Measurements from ENCODE around the gene ODAD3.

The ODAD3 gene

DNA sequence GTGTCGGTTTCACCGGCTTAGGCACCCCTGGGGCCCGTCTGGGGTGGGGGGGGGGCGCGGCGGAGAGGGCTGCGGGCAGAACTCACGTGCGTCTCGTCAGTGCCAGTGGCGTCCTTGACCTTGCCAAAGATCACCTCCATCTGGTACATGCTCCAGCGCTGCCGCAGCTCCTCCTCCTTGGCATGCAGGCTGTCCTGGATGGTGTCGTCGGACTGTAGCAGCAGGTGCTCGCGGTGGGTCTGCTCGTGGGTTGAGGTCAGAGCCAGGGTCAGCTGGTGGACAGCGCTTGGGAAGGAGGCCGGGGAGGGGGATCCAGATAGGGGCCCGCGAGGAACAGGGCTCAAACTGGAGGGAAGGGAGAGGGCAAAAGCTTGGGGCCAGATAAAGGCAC, 11.1 kb downstream of the ODAD3 start:
- H4K20me1 ChIP-seq (ENCODE audit: insufficient read depth, low read length), result no peaks in the 10 kb centered on the region
- no peaks in the 10 kb centered on the region; the same call in 1 of the 2 replicates for H3F3A ChIP-seq (ENCODE audit: insufficient read depth, low read length)
- TF ChIP-seq EZH2 (optimal IDR thresholded peaks at IDR 0.05; ENCODE audit: low read depth, low read length) (no peak), EZH2phosphoT487 (IDR thresholded peaks at IDR 0.05; ENCODE audit: low read length) (no peak)
- TF ChIP-seq, protein P1, sequence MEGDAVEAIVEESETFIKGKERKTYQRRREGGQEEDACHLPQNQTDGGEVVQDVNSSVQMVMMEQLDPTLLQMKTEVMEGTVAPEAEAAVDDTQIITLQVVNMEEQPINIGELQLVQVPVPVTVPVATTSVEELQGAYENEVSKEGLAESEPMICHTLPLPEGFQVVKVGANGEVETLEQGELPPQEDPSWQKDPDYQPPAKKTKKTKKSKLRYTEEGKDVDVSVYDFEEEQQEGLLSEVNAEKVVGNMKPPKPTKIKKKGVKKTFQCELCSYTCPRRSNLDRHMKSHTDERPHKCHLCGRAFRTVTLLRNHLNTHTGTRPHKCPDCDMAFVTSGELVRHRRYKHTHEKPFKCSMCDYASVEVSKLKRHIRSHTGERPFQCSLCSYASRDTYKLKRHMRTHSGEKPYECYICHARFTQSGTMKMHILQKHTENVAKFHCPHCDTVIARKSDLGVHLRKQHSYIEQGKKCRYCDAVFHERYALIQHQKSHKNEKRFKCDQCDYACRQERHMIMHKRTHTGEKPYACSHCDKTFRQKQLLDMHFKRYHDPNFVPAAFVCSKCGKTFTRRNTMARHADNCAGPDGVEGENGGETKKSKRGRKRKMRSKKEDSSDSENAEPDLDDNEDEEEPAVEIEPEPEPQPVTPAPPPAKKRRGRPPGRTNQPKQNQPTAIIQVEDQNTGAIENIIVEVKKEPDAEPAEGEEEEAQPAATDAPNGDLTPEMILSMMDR (IDR thresholded peaks at IDR 0.05; ENCODE audit: low read length), result no peak
- H3K4me1 ChIP-seq (ENCODE audit: low read length), result no peaks in the 10 kb centered on the region; the same call in 1 of the 2 replicates
- H3K9ac ChIP-seq (ENCODE audit: low read length), result no peak overlapping the region
- no peaks in the 10 kb centered on the region for H3K9me3 ChIP-seq (replicated peaks; ENCODE audit: insufficient read depth, low read length)
- no peaks in the 10 kb centered on the region for H3K36me3 ChIP-seq (replicated peaks; ENCODE audit: insufficient read depth, low read length)
- DNase-seq, result no peak
- peaks cover 48% of the 10 kb centered on the region for H3K27me3 ChIP-seq (replicated peaks; ENCODE audit: insufficient read depth, low read length)
- no peaks in the 10 kb centered on the region for H3K9me2 ChIP-seq (replicated peaks; ENCODE audit: insufficient read depth, low read length)
- H3K79me2 ChIP-seq (ENCODE audit: low read length), result no peaks in the 10 kb centered on the region
- no peak overlapping the region for H3K4me3 ChIP-seq (ENCODE audit: low read length)
- no peak overlapping the region for H3K4me2 ChIP-seq (ENCODE audit: low read depth, low read length)
- H3K27ac ChIP-seq (ENCODE audit: low read length), result no peak overlapping the region
- no peak overlapping the region for H2AFZ ChIP-seq (ENCODE audit: low read length)

DNA sequence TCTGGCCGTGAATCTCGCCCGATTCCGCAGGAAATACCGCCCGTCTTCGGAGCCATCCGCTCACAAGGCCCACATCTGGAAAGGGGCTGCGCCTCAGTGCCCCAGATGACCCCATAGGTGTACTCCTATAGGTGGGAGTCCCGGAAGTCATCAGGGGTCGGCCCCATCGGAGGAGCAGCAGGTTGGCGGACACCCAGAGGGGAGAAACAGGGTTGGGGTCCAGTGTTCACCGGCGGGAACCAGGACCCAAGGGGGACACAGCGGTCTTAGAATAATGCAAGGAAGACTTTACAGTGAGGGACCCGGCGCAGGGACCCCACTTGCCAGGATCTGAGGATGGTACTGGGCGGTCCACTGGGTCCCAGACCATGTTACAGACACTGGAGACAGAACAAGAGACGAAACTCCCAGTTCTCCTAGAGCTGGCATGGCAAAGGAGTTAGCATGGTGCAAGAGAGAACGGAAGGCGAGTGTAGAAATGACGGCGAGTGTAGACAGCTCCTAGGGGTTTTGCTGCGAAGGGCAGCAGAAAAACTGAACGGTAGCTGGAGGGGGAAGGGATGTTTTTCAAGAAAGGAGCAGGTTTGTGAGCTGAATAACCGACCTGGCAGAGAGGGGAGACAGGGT, 11.6 kb downstream of the ODAD3 start:
- TF ChIP-seq EZH2phosphoT487 (IDR thresholded peaks at IDR 0.05; ENCODE audit: low read length), result no peak
- no peak for TF ChIP-seq EZH2 (optimal IDR thresholded peaks at IDR 0.05; ENCODE audit: low read depth, low read length)
- TF ChIP-seq, protein P1 (IDR thresholded peaks at IDR 0.05; ENCODE audit: low read length), result no peak
- H3K36me3 ChIP-seq (replicated peaks; ENCODE audit: insufficient read depth, low read length), result no peaks in the 10 kb centered on the region
- no peak overlapping the region for H2AFZ ChIP-seq (ENCODE audit: low read length)
- no peak overlapping the region for H3K4me3 ChIP-seq (ENCODE audit: low read length)
- H3K9me3 ChIP-seq (replicated peaks; ENCODE audit: insufficient read depth, low read length), result no peaks in the 10 kb centered on the region
- H3K27me3 ChIP-seq (replicated peaks; ENCODE audit: insufficient read depth, low read length), result peaks cover 53% of the 10 kb centered on the region
- no peak overlapping the region for H3K27ac ChIP-seq (ENCODE audit: low read length)
- no peaks in the 10 kb centered on the region for H3K79me2 ChIP-seq (ENCODE audit: low read length)
- H3F3A ChIP-seq (ENCODE audit: insufficient read depth, low read length), result no peaks in the 10 kb centered on the region; the same call in 1 of the 2 replicates
- no peaks in the 10 kb centered on the region; the same call in 1 of the 2 replicates for H3K4me1 ChIP-seq (ENCODE audit: low read length)
- H3K9ac ChIP-seq (ENCODE audit: low read length), result no peak overlapping the region
- no peaks in the 10 kb centered on the region for H4K20me1 ChIP-seq (ENCODE audit: insufficient read depth, low read length)
- no peak overlapping the region for H3K4me2 ChIP-seq (ENCODE audit: low read depth, low read length)
- no peak for DNase-seq
- no peaks in the 10 kb centered on the region for H3K9me2 ChIP-seq (replicated peaks; ENCODE audit: insufficient read depth, low read length)

DNA sequence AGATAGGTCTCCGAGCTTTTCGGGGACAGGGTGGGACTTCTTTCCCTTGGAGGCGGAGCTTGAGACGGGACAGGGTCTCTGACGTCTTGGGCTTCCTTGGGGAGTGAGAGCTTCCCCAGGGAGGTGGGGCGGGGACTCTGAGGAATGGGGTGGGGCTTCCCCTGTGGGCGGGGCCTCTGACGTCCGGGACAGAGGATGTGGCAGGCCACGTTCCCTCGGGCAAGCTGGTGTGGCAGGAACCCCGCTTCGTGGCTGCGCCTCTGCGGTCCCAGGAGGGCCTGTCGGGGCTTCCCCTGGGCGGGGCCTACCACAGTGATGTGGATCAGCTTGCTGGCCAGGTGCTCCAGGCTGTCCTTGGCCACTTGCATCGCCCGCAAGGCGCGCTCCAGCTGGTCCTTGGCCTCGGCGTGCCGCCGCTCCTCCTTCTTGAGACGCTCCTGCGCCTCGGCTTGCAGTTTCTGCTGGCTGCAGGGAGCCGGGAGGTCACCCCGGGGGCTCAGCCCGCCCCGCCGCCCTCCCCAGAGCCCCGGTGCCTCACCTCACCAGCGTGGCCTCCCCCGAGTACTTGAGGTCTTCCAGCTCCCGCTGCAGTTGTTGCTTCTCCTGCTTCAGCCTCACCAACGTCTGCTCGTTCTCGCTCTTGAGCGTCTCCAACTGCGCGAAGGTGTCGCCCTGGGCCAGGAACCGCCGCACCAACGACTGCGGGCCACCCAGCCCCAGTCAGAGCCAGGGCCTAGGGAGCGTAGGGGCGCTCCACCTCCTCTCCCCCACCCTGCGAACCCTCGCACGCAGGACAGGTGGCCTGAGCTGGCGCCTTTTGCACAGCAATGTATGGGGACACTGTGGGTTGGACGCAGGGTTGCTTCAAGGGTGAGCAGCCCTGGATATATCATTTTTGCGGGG, 12.5 kb downstream of the ODAD3 start:
- TF ChIP-seq EZH2phosphoT487 (IDR thresholded peaks at IDR 0.05; ENCODE audit: low read length) (no peak), EZH2 (optimal IDR thresholded peaks at IDR 0.05; ENCODE audit: low read depth, low read length) (no peak)
- TF ChIP-seq, protein P1 (IDR thresholded peaks at IDR 0.05; ENCODE audit: low read length), result no peak
- Histone ChIP-seq H3K36me3 (replicated peaks; ENCODE audit: insufficient read depth, low read length) (no peaks in the 10 kb centered on the region), H3K9ac (ENCODE audit: low read length) (no peak overlapping the region), H3K4me1 (ENCODE audit: low read length) (no peaks in the 10 kb centered on the region; the same call in 1 of the 2 replicates), H3K4me3 (ENCODE audit: low read length) (peak overlapping the region; percentile 35), H3K9me2 (replicated peaks; ENCODE audit: insufficient read depth, low read length) (no peaks in the 10 kb centered on the region), H3K79me2 (ENCODE audit: low read length) (no peaks in the 10 kb centered on the region), H3K27me3 (replicated peaks; ENCODE audit: insufficient read depth, low read length) (peaks cover 60% of the 10 kb centered on the region), H3K9me3 (replicated peaks; ENCODE audit: insufficient read depth, low read length) (no peaks in the 10 kb centered on the region), H2AFZ (ENCODE audit: low read length) (peak overlapping the region; percentile 52), H3K4me2 (ENCODE audit: low read depth, low read length) (peak overlapping the region; percentile 69), H3K27ac (ENCODE audit: low read length) (no peak overlapping the region), H4K20me1 (ENCODE audit: insufficient read depth, low read length) (no peaks in the 10 kb centered on the region), H3F3A (ENCODE audit: insufficient read depth, low read length) (no peaks in the 10 kb centered on the region; the same call in 1 of the 2 replicates)
- DNase-seq, result peak; percentile 73
